Endothelial cell of umbilical vein (primary cell): Measurements from ENCODE around the gene NIPBL. TPM values are rescaled to one million over a fixed set of nuclear protein-coding genes. Genes with fewer than 3 reads are reported as not detected.

Experiments
- BruUV-seq: library from RNA; stranded (reverse); fragments of 400-500 nt; replicated peaks from 2 replicates; lab custom pipeline; 2021; lab: Mats Ljungman, UMichigan
- CTCF ChIA-PET: fragments of 300-600, 350-600 bp; sonication (Branson Sonifier 250); formaldehyde crosslinking; loops from one replicate; lab custom pipeline; 2021; ENCODE audit warnings: antibody characterized with exemption, inconsistent platforms; lab: Charles Lee
- POLR2A ChIA-PET: fragments of 300-600, 350-600 bp; sonication (Branson Sonifier 250); formaldehyde crosslinking; loops from one replicate; lab custom pipeline; 2021; ENCODE audit warnings: antibody characterized with exemption, inconsistent platforms; lab: Charles Lee
- DNase-seq: peaks from one replicate; pipeline ENCODE4 v3.0.0-alpha.2; 2011; ENCODE audit warnings: low read depth, low spot score
- FAIRE-seq: peaks from 2 replicates; lab custom pipeline; 2011; peaks lifted over from hg19 to GRCh38; lab: Jason Lieb, UNC
- H2AFZ ChIP-seq: 2 replicates; pipeline ENCODE4 v1.6.0; 2012; ENCODE audit warnings: low read depth, low read length, control low read depth, inconsistent platforms
- H3K27ac ChIP-seq: 2 replicates; pipeline ENCODE4 v1.5.1; 2011; ENCODE audit warnings: low read depth, mild to moderate bottlenecking, control low read depth, low read length, moderate library complexity; ENCODE audit not compliant: insufficient read depth
- H3K27me3 ChIP-seq, 2 experiments: 2 replicates each; pipeline versions ENCODE4 v1.6.0 to v1.6.1; 2011; ENCODE audit warnings: low read length in 2 of 2, mixed read lengths in 1 of 2; ENCODE audit not compliant: control insufficient read depth in 2 of 2, insufficient read depth in 2 of 2
- H3K36me3 ChIP-seq, 2 experiments: 2 replicates in 1 of 2; 3 replicates in 1 of 2; pipeline ENCODE4 v1.5.1; 2011; ENCODE audit warnings: low read length in 2 of 2, mild to moderate bottlenecking in 1 of 2, moderate library complexity in 1 of 2; ENCODE audit not compliant: control insufficient read depth in 2 of 2, insufficient read depth in 2 of 2; ENCODE audit errors: extremely low read depth in 1 of 2
- H3K4me1 ChIP-seq: 3 replicates; pipeline ENCODE4 v1.5.1; 2011; ENCODE audit warnings: mild to moderate bottlenecking, low read length; ENCODE audit not compliant: control insufficient read depth, insufficient read depth; ENCODE audit errors: extremely low read depth
- H3K4me2 ChIP-seq: 2 replicates; pipeline ENCODE4 v1.6.1; 2011; ENCODE audit warnings: low read length, control low read depth, mixed read lengths; ENCODE audit not compliant: insufficient read depth
- H3K4me3 ChIP-seq, 3 experiments: fragments of 200-600 bp in 1 of 3; sonication (generic), shearing (Covaris generic) in 1 of 3; replicated peaks in 1 of 3; 2 replicates each; pipeline ENCODE4 v1.5.1; 2011 to 2016; ENCODE audit warnings: control low read depth in 3 of 3, low read length in 3 of 3, mild to moderate bottlenecking in 2 of 3, inconsistent platforms in 1 of 3, low read depth in 1 of 3, moderate library complexity in 1 of 3; ENCODE audit not compliant: insufficient read depth in 1 of 3
- H3K79me2 ChIP-seq: 2 replicates; pipeline ENCODE4 v1.6.0; 2012; ENCODE audit warnings: low read length, inconsistent platforms; ENCODE audit not compliant: control insufficient read depth, insufficient read depth
- H3K9ac ChIP-seq: replicated peaks from 2 replicates; pipeline ENCODE3; 2011; ENCODE audit warnings: low read length, control low read depth; ENCODE audit not compliant: insufficient read depth; ENCODE audit errors: extremely low read depth
- H3K9me1 ChIP-seq: replicated peaks from 3 replicates; pipeline ENCODE4 v1.6.0; 2011; ENCODE audit warnings: mild to moderate bottlenecking, low read length; ENCODE audit not compliant: control insufficient read depth, insufficient read depth; ENCODE audit errors: extremely low read depth
- H3K9me3 ChIP-seq: replicated peaks from 2 replicates; pipeline ENCODE4 v1.5.1; 2012; ENCODE audit warnings: low read length, inconsistent platforms; ENCODE audit not compliant: control insufficient read depth, insufficient read depth
- H4K20me1 ChIP-seq: replicated peaks from 2 replicates; pipeline ENCODE3; 2011; ENCODE audit warnings: mild to moderate bottlenecking, low read length; ENCODE audit not compliant: control insufficient read depth, insufficient read depth; ENCODE audit errors: extremely low read depth
- CTCF ChIP-seq, 2 donors: IDR thresholded peaks; 1 replicate in 1 of 2; 2 replicates in 1 of 2; pipeline ENCODE4 v1.5.1; 2011; ENCODE audit warnings: low read length in 2 of 2, mild to moderate bottlenecking in 2 of 2, moderate library complexity in 2 of 2, control low read depth in 1 of 2, inconsistent platforms in 1 of 2, low read depth in 1 of 2; ENCODE audit not compliant: insufficient read depth in 1 of 2; ENCODE audit errors: extremely low read depth in 1 of 2
- EZH2 ChIP-seq: IDR thresholded peaks from 2 replicates; pipeline ENCODE4 v1.6.1; 2012; ENCODE audit warnings: borderline replicate concordance, low read depth, mild to moderate bottlenecking, moderate library complexity, low read length, inconsistent platforms; ENCODE audit not compliant: severe bottlenecking
- FOS ChIP-seq: IDR thresholded peaks from 2 replicates; pipeline ENCODE4 v1.6.1; 2011; ENCODE audit warnings: mild to moderate bottlenecking, low read length, moderate library complexity, borderline replicate concordance; ENCODE audit not compliant: insufficient read depth
- GATA2 ChIP-seq: IDR thresholded peaks from 2 replicates; pipeline ENCODE4 v1.7.0; 2011; ENCODE audit warnings: low read depth, mild to moderate bottlenecking, moderate library complexity, mixed read lengths, low read length; ENCODE audit not compliant: insufficient read length, insufficient read depth
- JUN ChIP-seq: IDR thresholded peaks from 2 replicates; pipeline ENCODE4 v1.6.1; 2011; ENCODE audit warnings: borderline replicate concordance, low read depth; ENCODE audit not compliant: insufficient read length, insufficient read depth
- MAX ChIP-seq: IDR thresholded peaks from 2 replicates; pipeline ENCODE4 v1.6.1; 2011; ENCODE audit not compliant: insufficient read depth, insufficient read length
- MYC ChIP-seq: IDR thresholded peaks from one replicate; pipeline ENCODE4 v1.6.1; 2011; ENCODE audit warnings: mild to moderate bottlenecking, low read depth, low read length
- POLR2A ChIP-seq: IDR thresholded peaks from 2 replicates; pipeline ENCODE4 v1.6.1; 2012; ENCODE audit warnings: low read depth, mild to moderate bottlenecking, control low read depth, low read length
- POLR2AphosphoS5 ChIP-seq: IDR thresholded peaks from 2 replicates; pipeline ENCODE4 v1.6.1; 2012; ENCODE audit warnings: low read depth, mild to moderate bottlenecking, control low read depth, low read length, moderate library complexity; ENCODE audit not compliant: insufficient read depth
- dilution Hi-C: fragments of 300-500 bp; cut with MboI; formaldehyde crosslinking; loops from one replicate; pipeline ENCODE4 v1.15.0; 2019; ENCODE audit warnings: low sequenced_read_pairs; ENCODE audit not compliant: extremely low pct_ligation_motif_present
- intact Hi-C: fragments of 100-400 bp; cut with micrococcal nuclease; formaldehyde crosslinking; loops from one replicate; pipeline ENCODE4 v1.10.0; 2022
- polyA plus RNA-seq, 4 experiments: library from polyadenylated mRNA; depleted of rRNA in 3 of 4; stranded (reverse) in 3 of 4; unstranded in 1 of 4; fragments of >200 nt; gene quantifications; 2 replicates each; pipeline versions ENCODE4 v1.2.1 to v1.2.3, GENCODE V29; 2011 to 2012; ENCODE audit warnings: missing spikeins in 1 of 4
- total RNA-seq: library from RNA; stranded (reverse); gene quantifications from 2 replicates; pipeline ENCODE4 v1.2.3, GENCODE V29; 2021

The NIPBL gene
- total and polyA plus RNA-seq, 2 donors (not counting 3 experiments of a cell fraction or from before 2014, with no cell fraction given), result 15.5 to 50.7 TPM

- Histone ChIP-seq H3K9me1 (no peaks in the 10 kb centered on the region), H3K79me2 (peaks cover 82% of the 10 kb centered on the region), H3K4me1 (peaks cover 4% of the 10 kb centered on the region), H3K27ac (no peak overlapping the region), H4K20me1 (peaks cover 13% of the 10 kb centered on the region), H3K36me3 (no peaks in the 10 kb centered on the region), H3K4me2 (no peak overlapping the region), H3K9ac (no peak overlapping the region), H3K4me3 (no peak overlapping the region), H3K9me3 (no peaks in the 10 kb centered on the region), H2AFZ (no peak overlapping the region), H3K27me3 (no peaks in the 10 kb centered on the region)
- DNase-seq (no peak), FAIRE-seq (no peak)
- intact Hi-C loops, result no loop called here
- CTCF ChIA-PET, result interaction anchor here (2.2 kb wide), 1 partner anchor 74 kb away, joined by 4 read pairs; no protein-coding TSS in a partner anchor
- dilution Hi-C loops, result no loop called here
- POLR2A ChIA-PET, result no interaction called here
- TF ChIP-seq GATA2 (no peak), MYC (no peak), MAX (no peak), CTCF (IDR thresholded peaks at IDR 0.05; ENCODE audit: extremely low read depth in 1 of 2, insufficient read depth in 1 of 2, low read depth in 1 of 2, low read length in 2 of 2) (no peak), JUN (no peak), FOS (no peak), EZH2 (no peak), POLR2A (no peak), POLR2AphosphoS5 (no peak)
- BruUV-seq, result no TSS peak
Observed at GRCh38 chr5:36948650-36949049, 72.1 kb downstream of the NIPBL start.
